G401.6 (cell line): ENCODE data around the gene MFAP2.

Experiments used
- FAIRE-seq: peaks from 2 replicates; lab custom pipeline; 2012; peaks lifted over from hg19 to GRCh38; lab: Jason Lieb, UNC

The MFAP2 gene

DNA sequence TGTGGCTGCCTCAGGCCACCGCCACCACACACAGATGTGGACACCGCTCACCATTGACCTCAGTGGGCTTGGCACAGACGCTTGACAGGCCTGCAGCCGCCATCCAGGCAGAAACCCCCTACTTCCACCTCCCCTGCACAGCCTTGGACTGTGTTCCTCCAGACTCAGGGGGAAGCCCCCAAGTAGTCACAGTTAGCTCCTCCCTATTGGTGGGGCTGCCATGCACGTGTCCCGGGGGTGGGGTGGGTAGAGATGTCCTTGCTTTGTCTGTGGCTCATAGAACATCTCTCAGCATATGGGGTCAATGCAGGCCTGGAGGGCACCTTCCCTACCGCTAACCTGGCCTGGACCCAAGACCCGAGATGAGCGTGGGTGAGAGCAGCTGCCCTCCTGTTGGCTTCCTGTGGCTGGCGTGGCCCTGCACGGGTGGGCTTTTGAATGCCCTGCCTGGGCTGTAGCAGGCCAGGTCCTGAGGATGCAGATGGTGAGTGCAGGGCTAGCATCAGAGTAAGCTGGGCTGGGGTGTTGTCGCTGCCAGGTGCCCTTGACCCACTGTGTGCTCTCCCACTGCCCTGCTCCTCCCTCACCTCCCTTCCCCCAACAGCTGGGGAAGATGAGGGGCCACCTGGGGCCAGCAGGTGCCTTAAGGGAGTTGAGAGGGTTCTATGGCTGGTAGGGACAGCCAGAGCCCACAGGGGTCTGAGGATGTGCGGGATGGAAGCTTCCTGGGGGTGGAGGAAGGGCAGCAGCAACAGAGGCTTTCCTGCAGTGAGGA is 52.5 kb downstream of the MFAP2 start:
- FAIRE-seq: no peak

DNA sequence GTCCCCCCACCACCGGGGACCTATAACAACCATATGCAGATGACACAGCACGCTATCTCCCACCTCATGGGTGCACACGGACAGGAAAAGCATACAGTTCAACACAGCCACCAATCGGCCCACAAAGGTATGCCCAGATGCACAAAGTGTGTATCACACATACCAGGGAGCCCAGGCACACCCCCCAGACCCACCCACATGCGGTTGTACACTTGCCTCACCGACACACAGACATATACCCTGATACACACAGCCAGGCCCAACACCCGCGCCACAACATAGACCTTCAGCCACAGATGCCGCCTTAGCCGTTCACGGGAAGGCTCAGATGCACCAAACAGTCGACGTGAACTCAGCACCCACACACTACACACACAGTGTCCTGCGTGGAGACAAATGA is 53.2 kb downstream of the MFAP2 start:
- no peak for FAIRE-seq

DNA sequence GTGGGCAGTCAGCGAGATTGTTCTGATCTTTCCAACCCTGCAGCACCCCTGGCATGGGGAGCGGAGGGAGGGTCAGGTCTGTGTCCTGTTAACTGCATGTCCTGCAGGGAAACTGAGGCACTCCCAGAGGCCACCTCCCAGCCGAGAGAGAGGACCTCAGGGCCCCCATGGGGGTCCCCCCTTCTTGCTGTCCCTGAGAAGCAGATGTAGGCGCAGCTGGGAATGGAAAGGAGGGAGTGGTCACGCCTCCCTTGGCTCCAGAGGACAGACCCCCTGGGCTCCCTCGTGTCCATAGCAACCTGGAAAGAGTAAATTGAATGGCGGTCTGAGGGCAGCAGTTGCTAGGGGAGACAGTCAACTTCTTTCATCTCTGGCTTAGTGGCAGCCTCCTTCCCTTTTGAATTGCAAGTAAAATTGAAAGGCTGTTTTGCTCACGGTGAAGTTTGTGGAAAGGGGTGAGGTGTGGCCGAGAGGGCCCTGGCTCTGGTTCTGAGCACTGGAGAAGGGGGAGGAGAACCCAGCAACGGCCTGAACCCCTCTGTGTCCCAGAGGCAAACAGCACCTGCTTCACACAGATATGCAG is 53.8 kb downstream of the MFAP2 start:
- no peak for FAIRE-seq

DNA sequence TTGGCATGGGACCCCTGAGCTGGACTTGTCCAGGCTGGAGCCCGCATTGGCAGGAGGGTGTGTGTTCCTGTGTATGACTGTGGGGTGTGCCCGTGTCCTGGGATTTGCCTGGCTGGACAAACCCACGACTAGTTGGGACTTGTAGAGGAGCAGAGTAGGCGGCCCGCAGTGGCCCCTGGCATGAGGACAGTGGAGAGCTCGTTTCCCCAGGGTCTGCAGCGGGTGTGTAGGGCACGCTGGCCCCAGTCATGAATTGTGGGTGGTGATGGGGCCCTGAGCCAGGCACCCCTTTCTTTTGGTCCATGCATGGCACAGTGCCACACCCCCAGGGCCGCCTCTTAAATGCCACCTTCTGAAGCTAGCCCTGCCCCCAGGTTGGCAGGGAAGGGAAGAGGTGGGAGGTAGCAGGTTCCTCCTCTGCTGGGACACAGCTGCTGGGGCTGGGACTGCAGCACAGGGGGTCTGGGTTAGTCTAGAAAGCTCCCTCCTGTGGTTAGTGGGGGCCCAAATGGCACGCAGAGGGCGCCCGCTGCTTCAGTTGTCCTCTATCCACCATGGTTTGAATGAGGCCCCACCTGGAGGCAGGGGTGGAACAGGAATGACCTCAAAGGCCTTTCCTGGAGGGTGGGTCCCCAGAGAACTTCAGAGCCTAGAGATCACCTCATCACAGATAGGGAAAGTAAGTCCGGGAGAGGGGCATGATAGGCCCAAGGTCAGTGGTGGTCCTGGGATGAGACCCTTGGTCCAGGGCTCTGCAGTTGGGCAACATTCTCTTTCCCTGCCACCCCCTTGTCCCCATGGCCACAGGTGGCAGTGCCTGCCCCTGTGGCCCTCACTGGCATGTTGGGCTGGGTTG is 54.6 kb downstream of the MFAP2 start:
- no peak for FAIRE-seq

DNA sequence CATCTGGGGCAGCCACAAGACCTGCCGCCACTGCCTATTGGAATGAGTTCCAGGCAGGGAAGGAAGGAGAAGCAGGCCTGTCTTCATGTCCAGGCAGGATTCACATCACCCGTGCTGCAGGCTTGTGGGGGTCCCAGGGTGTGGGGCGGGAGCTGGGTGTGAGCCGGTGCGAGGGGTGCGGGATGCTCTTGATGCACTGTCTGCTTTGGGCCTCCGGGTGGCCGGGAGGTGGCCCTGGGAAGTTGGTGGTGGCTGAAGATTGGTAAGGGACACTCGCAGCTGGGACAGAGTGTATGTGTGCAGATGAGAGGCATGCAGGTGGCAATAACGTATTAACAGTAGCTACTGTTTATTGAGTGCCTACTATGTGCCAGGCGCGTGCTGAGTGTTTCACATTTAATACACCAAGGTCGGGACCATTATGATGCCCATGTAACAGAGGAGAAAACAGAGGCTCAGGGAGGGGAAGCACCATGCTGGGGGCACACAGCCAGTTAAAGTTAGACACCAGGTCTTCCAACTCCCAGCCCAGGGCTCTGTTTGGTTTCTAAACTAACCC is 55.4 kb downstream of the MFAP2 start:
- FAIRE-seq: no peak
